ENCODE results near the gene ARID5B.
A peak's percentile ranks its signal among the peaks of the same experiment; 100 is the strongest.

The ARID5B gene

GRCh38 chr10:61931620-61932332 lies 30.3 kb downstream of the ARID5B start:
- TF ChIP-seq CTCF (IDR thresholded peaks at IDR 0.05) = no peak
- Histone ChIP-seq H3K27ac (no peak overlapping the region), H3K4me3 (no peak overlapping the region)
- no peak for DNase-seq (ENCODE audit: low spot score)

DNA sequence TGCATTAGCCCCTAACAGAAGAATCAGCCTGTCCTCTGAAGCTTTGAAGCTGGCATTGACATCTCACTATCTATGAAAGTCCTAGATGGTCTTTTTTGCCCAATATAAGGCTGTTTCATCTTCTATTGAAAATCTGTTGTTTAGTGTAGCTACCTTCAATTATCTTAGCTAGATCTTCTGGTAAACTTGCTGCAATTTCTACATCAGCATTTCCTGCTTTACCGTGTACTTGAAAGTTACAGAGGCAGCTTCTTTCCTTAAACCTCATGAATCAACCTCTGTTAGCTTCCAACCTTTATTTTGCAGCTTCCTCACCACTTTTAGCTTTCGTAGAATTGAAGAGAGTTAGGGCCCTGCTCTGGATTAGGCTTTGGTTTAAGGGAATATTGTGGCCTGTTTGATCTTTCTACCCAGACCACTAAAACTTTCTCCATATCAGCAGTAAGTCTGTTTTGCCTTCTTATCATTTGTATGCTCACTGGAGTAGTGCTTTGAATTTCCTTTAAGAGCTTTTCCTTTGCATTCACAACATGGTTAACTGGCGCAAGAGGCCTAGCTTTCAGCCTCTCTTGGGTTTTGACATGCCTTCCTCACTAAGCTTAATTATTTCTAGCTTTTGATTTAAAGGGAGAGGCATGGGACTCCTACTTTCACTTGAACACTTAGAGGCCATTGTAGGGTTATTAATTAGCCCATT lies 32.5 kb downstream of the ARID5B start:
- no peak for TF ChIP-seq CTCF (IDR thresholded peaks at IDR 0.05)
- Histone ChIP-seq H3K4me3 (no peak overlapping the region), H3K27ac (no peak overlapping the region)
- no peak for DNase-seq (ENCODE audit: low spot score)

GRCh38 chr10:61935077-61935476 lies 33.6 kb downstream of the ARID5B start:
- no peak for TF ChIP-seq CTCF (IDR thresholded peaks at IDR 0.05)
- H3K27ac ChIP-seq = no peak overlapping the region
- DNase-seq (ENCODE audit: low spot score) = no peak
- no peak overlapping the region for H3K4me3 ChIP-seq

DNA sequence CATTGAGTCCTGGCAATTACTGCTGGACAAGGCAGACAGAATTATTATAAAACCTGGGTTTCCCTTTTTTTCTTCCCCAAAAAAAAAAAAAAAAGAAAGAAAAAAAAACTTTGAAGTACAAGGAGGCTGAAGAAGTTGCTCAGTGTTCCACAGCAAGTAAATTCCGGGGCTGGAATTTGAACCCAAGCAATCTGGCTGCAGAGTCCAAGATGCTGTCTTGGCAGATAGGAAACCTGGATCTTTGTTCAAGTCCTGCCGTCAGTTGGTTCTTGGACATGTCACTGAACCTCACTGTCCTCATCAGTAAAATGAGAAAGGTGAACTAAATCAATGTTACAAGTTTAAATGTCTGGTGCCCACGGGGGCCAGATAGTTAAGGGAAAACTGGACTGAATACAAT lies 35.3 kb downstream of the ARID5B start:
- no peak for DNase-seq (ENCODE audit: low spot score)
- Histone ChIP-seq H3K27ac (no peak overlapping the region), H3K4me3 (no peak overlapping the region)
- TF ChIP-seq CTCF (IDR thresholded peaks at IDR 0.05) = no peak

- no peak for TF ChIP-seq CTCF (IDR thresholded peaks at IDR 0.05)
- no peak for DNase-seq (ENCODE audit: low spot score)
- Histone ChIP-seq H3K4me3 (no peak overlapping the region), H3K27ac (peak overlapping the region; percentile 45 to 61)
Observed at GRCh38 chr10:61937631-61938351, 36.3 kb downstream of the ARID5B start.

GRCh38 chr10:61939902-61940301 lies 38.4 kb downstream of the ARID5B start:
- H3K4me3 ChIP-seq = no peak overlapping the region
- peak overlapping the region; percentile 45 to 68 for H3K27ac ChIP-seq
- no peak for DNase-seq (ENCODE audit: low spot score)
- no peak for TF ChIP-seq CTCF (IDR thresholded peaks at IDR 0.05)
